Stimulated activated CD8-positive, alpha-beta memory T cell treated with anti-CD3 and anti-CD28 coated beads, Interleukin-12 subunit alpha, Interleukin-12 subunit beta, amount 100 ng/mL, for 1 hour (primary cell): ENCODE results near the gene SLC24A3.

ENCODE experiments used
- DNase-seq: peaks from one replicate; pipeline ENCODE4 v3.0.0-alpha.2; 2020; ENCODE audit warnings: low read depth

The SLC24A3 gene

DNA sequence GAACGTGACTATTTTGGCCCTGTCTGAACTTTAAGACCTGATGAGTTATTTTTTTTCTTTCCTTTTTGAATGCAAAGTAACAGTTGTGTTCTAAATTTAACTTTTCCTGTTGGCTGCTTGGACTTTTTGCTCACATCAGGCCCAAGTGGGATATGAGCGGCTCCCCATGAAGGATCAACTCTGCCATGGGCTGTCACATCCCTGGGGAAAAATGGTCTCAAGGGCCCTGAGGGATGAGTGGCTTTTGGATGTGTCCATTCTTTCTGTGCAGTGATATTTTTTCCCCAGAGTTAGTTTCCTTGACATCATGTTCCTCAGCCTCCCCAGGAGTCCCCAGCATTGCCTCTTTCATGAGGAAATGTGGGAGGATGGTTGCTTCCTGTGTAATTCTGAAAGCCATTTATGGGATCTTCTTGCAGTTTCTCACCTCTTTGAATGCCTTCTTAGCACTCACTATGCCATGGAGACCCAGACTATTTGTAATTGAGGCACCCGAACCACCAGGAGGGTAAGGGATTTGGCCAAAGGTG, 92.5 kb downstream of the SLC24A3 start:
- DNase-seq, result no peak

DNA sequence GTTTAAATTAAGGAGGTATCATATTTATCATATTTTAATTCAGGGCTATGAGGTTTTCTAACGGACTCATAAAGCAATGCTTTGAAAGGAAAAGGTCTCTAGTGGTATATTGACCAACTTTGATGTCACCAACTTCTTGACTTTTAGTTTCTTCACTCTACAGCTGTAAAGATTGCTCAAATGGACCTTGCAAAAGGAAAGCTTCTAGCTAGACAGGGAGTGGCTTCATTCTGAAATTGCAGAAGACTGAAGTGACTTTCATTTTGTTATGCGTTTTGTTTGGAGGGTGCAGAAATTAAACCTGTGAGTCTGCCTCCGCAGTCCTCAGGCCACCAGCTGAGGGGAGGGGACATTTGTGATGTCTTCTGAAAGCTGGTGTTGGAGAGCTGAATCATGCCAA, 95.7 kb downstream of the SLC24A3 start:
- no peak for DNase-seq

DNA sequence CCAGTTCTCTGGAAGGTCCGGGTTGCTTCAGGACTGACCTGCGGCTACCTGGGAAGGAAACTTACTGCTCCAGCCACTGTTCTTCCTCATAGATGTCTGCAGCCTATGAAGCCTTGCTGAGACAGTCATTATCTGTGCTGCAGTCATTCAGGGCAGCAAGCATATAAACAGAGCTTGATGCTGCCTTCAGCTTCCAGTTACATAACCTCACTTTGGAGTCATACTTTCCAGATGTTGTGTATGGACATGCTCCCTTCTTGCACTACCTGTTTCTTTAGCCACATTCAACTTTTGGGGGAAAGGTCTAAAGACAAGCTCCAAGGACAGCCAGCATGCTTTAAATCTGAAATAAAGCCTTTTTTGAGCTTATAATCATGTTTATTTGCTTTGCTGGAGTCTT, 98.1 kb downstream of the SLC24A3 start:
- no peak for DNase-seq

DNA sequence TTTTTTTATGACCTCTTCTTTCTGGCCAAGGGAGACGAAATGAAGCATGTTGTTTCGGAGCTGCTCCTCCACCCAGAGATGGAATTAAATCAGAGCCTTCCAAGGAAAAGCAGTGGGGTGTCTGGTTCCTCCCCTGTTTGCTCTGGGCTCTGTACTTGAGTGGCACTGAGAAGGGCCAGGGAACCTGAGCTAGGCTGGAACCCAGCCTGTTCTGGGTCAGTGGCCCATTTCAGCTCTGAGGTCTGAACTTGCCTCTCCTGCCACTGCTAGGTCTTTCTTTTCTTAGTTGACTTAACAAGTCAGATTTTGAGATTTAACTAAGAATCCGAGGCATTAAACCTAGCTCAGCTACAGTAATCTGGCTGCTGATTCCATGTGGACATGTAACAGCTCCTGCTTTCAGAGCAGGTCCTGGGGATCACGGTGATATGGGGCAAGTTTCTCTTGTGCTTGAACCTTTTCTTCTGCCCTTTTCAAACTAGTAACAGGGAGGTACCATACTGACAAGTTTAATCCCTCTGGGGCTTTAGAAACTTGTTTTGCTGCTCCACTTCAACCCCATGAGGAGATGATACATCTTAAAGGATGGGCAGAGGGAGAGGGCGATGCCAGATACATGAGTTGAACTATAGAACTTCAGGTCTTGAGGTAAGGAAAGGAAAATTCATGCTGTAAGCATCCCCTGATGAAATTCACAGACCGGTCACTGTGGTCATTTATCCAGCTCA, 101.1 kb downstream of the SLC24A3 start:
- no peak for DNase-seq

DNA sequence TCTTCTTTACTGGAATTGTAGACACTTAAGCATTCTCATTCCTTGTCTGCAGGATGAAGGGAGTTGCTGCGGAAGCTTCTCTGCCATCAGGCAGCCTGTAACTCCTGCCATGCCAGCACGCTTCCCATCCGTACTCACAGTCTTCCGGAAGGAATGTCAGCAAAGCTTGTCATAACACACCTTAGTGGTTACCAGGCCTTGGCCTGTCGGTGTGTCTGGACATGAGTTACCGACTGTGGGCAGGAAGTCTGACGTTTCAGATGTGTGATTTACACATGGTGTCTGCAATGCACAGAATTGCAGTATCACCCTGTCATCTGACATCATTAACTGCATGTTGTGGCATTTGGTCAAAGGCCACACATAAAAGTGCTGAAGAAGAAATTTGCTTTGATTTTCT, 102.2 kb downstream of the SLC24A3 start:
- no peak for DNase-seq

DNA sequence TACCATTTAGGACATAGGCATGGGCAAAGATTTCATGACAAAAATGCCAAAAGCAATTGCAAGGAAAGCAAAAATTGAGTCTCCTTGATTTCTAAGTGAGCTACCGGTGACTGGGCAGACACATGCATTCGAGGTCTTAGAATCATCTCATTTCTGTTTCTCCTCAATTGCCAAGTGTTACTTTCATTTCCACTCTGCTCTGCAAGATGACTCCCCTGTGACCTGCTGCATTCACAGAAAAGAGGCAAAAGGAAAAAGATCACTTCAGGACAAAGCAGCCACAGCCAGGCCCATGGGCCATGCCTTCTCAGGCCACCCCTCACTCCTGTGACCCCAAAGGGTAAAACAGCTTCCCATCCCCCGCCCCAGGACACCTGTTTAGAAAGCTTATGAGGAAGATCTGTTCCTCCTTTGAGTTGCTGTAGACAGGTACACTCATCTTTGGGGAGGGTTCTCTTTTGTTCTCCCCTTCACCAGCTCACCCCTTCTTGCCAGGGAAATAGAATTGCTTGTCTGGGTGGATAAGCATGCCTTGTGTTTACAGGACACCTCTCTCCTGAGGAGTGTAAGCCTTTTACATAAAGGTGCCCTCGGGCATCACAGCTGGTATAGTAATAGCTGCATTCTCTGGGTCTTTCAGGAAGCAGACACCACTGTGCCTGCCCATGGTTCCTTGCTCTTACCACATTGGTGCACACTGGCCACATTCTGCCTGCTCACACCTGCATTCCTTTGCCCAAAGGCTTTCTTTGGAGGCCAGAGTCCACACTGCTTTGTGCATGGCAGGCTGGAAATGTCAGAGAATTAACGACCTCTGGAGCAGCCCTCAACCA, 105.0 kb downstream of the SLC24A3 start:
- no peak for DNase-seq

DNA sequence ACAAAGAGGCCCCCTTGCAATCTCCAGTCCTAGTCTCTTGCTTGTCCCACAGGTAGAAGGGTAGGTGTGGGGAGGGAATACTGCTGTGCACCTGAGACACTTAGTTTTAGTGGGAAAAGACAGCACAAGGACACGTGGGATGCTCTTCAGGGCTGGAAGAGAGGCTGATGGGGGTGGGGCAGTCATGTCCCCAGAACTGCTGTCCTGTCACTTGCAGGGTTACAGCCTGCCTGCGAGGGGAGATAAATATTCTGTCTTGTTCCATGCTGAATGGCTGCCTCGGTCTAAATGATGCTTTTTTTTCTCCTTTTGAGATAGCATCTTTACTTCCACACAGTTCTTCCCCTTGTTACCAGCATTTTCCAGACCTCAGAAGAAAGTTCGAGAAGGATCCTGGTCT, 106.2 kb downstream of the SLC24A3 start:
- no peak for DNase-seq

DNA sequence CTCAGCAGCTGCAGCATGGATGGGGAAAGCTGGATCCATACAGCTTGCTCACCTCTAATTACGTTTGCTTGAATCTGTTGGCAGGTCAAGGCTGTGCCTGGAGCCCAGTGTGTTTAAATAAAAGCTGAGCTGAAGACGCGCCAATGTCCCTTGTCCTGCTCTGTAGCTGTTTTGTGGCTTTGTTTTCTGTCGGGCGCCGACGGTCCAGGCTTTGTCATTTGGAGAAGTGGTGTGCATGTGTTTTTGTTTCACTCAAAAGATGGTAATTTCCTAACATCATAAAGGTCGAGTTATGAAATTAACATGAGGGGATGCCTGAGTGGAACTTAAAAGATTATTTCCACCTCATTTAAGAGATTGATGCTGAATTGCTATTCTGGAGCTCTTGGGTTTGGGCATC, 107.6 kb downstream of the SLC24A3 start:
- DNase-seq, result no peak

DNA sequence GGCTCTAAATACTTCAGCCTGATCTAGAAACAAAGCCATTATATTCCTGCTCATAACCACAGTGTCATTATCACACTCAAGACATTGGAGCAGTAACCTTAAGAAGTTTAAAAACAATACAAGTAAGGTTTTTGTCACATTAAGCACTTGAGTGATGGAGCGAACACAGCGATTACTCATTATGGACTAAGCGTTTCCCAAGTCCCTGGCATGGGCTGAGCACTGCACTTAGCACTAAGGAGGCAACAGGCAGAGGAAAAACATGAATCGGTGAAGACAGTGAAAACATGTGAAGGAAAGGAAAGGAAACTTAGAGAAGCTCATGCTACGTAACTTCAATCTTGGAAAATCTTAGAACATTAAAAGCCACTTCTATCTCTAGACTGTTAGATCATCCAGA, 108.7 kb downstream of the SLC24A3 start:
- DNase-seq, result no peak

DNA sequence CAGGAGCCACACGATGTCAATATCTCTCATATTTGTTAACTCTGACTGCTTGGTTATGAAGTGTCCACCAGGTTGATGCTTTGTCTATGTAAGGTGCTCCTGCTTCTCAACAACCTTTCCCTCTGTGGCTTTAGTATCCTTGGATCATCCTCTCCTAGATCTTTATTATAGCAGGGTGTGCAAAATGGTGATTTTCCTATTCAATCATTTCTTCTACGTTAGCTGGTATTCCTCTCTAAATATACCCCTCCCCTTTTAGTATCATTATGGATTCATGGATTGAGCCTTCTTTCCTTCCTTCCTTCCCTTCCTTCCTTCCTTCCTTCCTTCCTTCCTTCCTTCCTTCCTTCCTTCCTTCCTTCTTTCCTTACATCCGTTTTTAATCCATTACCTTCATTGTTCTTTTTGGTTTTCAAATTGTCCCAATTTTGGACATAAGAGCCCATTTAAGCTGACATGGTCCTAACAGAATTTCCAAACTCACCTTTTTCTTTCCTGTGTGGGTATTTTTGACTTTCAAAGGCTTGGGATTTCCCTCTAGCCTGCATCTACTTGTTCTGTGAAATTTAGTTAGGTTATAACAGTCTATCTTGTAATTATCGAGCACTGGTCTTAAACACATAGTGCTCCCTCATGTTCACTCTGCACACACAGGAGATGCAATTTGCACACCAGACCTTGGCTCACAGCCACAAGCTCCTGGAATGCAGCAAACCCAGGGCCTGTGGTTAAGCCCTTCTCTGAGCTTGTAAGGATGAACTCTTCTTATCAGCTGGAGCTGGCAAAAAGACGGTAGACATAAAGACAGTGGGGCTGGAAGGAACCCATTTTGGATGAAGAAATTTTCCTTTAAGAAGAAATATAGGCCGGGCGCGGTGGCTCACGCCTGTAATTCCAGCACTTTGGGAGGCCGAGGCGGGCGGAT, 109.9 kb downstream of the SLC24A3 start:
- no peak for DNase-seq

DNA sequence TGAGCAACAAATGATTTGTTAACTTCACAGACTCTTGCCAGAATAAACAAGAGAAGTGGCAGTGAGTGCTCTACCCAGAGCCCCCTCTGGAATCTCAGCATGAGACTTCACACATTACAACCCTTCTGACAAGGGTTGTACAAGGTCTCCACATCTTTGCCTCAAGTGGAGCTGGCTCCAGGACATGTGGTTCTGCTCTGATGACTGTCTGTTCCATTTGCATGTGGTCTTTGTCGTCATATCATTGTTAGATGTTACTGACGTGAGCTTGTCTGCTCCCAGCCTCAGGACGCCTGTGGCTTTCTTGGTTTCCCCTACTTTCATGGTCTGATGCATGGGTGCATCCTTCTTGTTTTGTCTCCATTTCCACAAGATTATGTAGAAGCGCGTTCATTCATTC, 115.0 kb downstream of the SLC24A3 start:
- no peak for DNase-seq

DNA sequence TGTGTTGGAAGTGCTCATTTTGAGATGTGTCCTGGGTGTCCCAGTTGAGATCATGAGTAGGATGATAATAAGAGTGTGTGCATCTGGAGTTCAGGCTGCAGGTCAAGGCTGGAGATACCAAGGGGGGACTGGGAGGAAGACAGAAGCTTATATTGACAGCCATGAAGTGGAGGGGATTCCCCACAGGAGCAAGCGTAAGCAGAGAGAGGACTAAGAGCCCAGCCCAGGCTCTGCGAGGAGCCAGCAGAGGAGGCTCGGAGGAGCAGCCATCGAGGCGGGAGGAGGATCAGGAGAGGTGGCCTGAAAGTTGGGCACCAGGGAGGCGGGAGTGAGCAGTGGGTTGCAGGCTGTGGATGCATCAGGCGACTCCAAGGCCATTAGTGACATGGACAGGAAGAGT, 116.2 kb downstream of the SLC24A3 start:
- no peak for DNase-seq

DNA sequence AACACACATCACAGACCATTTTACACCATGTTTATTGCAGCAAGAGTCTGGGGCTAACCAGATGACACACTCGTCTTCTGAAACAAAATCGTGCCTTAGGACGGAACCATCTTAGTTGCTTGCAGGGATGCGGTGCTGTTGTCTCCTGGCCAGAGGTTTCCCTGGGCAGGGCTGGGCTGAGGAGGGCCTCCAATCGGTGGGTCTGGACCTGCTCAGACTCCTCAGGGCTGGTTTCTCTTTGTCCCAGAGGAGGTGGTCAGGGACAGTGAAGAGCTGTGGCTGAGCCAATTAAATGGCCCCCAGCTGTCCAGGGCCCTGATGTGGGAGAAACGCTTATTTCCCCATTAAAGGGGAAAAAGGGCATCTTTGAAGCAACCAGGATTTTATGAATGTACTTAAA, 117.6 kb downstream of the SLC24A3 start:
- DNase-seq, result no peak

DNA sequence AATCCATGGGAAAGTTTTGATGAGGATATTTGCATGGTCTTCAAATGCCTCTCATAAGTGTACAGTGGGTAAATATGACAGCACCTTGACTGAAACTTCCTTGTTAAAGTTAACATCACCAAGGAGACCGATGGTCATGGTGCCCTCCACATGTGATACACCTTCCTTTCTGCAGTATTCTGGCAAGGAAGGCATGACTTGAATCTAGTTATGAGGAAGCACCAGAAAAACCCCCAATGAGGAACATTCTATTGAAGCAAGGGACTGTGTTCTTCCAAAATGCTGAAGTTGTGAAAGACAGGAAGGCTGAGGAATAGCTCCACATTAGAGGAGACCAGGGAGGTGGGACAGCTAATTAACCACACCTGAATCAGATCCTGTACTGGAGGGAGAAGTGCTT, 118.3 kb downstream of the SLC24A3 start:
- DNase-seq, result no peak

DNA sequence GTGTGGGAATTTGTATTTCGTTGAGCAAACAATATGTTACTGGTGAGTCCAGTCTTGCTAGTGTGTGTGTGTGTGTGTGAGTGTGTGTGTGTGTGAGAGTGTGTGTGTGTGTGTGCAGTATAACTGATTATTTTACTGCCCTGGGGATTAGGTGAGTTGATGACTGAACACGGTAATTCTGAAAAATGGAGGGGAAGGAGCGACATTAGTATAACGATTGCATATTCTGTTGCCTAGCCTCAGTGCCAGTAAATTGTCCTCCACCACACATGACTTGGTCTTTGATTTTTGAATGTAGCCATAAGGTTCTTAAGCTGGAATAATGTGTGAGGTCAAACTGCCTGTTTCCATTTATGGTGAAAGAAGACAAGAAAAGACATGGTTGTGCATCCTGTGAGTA, 121.1 kb downstream of the SLC24A3 start:
- no peak for DNase-seq

DNA sequence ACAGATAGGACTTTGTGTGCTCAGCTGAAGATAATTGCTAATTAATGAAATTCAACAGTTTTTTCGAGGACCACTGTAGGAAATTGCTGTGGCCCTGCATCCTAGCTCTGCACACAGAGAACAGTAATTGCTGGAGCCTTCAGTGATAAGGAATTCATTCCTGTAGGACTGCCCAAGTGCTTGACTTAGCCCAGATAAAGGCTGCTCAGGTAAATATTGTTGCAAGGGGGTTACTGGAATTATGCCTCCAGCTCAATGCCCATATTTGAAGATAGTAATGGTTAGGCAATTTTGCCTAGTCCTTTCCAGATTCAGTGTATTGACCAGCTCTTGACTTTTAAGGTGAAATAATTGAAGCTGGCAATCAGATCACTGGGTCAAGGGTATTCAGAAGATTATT, 122.9 kb downstream of the SLC24A3 start:
- DNase-seq, result no peak

DNA sequence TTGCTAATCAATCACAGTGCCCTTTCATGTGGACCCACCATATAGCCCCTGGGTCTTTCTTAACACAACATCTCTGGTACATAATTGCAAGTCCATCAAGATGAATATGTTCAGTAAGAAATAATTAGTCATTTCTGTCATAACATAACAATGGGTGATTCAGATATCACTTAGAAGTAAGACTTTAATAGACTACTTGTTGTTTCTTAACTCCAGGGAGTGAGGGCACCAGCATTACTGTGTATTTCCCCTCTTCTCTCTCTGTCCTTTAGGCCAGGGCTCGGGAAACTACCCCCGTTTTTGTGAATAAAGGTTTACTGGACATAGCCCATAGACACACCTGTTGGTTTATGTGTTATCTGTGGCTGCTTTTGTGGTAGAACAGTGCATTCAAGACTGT, 123.5 kb downstream of the SLC24A3 start:
- no peak for DNase-seq

DNA sequence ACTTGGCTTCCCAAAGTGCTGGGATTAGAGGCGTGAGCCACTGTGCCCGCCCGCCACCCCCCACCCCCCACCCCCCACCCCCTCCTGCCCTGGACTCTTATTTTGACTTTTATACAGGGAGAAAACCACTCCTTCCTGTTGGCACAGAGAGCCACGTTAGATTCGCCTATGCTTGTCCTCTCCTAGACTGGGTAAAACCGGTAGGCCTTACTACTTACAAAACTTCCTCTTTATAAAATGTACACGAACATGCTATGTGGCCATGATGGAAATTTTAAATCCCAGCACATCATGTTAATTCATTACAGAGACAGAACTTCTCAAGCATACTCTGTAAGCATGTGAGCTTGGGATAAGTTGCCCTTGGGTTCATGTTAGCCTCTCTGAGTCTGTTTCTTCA, 124.2 kb downstream of the SLC24A3 start:
- DNase-seq, result no peak

DNA sequence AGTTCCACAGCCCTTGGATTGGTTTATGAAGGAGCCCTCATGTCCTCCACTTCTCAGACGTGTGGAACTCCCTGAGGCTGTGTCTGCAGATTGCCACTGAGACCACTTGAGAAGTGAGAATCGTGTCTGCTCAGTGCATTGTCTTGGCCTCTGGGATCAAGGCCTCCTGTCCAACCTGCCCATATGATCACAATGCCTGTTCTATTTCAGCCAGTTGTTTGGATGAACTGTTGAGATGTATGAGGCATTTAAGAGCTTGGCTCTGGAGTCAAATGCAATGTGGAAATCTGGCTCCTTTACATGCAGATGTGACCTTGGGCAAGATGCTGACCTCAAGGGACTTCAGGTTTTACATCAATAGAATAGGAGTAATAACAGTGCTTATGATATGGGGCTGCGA, 125.9 kb downstream of the SLC24A3 start:
- no peak for DNase-seq

DNA sequence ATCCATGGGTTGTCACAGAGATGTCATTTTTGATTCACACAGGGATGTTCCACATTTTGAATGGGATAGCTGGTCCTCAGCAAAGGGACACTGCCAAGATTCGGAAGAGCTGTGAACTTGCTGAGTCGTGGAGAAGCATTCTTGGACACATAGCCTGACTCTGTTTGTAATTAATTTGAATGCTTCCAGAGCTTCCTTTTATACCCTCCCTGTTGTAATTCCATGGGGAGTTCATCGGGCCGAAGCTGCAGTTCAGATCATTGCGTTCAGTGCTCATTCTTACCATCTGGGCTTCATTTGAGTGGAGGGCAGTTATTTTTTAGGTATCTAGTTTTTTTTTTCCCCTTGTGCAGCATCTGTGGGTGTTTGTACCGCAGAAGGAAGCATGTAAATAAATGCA, 126.5 kb downstream of the SLC24A3 start:
- DNase-seq, result no peak

DNA sequence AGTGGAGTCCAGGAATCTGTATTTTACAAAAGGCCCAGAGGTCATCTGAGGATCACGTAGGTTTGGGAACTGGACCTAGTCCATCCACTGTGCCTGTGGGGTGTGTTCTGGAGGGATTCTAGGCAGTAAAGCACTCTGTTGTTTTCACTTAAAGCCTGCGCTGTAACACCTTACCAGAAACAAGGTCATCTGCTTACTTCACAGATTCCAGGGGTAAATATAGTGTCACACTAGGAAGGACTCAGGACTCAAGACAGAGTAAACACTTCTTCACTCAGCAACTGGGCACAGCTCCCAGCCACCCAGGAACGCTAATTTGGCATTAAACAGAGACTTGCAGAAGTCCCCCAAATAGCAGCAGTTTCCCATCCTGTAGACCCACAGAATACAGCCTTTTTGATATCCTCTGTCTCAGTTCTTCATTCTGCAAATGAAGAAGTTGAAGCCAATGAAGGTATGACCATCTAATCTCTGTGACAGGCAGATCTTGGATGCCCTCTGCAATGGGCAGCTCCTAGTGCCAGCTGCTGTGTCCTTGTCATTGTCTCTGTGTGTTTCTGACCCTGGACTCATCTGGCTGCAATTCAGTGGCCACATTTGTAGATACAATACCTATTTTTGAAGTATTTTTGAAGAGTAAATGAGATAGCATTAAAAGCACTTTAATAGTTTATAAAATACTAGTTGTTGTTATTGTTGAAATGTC, 129.1 kb downstream of the SLC24A3 start:
- DNase-seq, result no peak

DNA sequence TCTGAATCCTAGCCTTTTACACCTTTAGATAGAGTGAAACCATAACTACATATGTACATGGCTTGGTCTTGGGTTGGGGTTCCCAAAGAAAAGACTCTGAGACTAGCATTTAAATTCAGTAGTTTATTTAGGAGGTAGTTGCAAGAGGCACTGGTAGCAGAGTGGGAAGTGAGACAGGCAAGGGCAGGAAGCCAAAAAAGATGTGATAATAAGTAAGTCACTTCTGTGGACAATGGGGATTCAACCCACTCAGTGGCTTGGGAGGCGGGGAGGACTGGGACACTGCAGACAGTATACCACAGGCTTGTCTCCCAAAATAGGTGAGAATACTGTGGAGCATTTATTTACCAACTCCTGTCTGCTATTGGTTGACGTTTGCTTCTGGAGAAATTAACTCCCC, 131.9 kb downstream of the SLC24A3 start:
- DNase-seq, result no peak
